HG03039 (cell line): ENCODE results near the gene CALD1.
A peak's percentile ranks its signal among the peaks of the same experiment; 100 is the strongest.

ENCODE experiments used
- ATAC-seq: cut with Tn5 transposase; IDR thresholded peaks from one replicate; pipeline ENCODE4 v1.9.1; 2021; ENCODE audit warnings: mild to moderate bottlenecking, moderate library complexity; ENCODE audit not compliant: unreplicated experiment

The CALD1 gene

DNA sequence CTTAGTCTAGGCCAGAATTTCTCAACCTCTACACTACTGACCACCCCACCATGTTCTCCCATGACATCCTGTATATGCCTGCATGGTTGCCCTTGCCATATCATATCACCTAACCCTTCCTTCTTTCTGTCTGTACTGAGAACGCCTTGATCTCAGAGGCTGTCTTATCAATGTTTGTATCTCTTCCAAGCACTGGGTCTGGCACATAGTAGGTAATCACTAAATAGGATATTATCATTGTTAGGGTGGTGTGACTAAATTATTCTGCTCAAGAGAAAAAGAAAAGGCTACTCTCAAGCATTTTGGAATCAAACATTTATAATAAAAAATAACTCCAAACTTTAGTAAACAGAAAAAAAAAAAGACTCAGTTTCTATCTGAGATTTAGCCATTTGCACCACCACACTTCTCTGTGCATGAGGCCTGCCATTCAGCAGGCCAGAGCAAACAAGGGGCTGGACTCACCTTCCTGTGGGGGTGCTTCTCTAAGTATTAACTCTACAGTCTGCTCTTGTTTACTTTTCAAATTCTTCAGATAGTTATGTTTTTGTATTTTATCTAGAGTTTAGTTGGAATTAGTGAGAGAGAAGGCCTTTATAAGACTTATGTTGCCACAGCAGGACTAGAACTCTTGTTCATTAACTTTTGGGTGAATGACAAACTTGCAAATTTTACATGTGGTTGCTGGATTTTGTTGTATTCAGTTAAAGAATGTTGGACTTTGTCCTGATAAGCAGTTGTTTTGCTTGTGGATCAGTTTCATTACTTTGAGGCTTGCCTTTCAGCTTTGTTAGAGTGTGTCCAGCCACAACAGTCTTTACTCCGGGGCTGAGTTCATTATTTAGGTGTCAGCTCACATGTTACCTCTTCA, 212.3 kb downstream of the CALD1 start:
- ATAC-seq, result no peak

DNA sequence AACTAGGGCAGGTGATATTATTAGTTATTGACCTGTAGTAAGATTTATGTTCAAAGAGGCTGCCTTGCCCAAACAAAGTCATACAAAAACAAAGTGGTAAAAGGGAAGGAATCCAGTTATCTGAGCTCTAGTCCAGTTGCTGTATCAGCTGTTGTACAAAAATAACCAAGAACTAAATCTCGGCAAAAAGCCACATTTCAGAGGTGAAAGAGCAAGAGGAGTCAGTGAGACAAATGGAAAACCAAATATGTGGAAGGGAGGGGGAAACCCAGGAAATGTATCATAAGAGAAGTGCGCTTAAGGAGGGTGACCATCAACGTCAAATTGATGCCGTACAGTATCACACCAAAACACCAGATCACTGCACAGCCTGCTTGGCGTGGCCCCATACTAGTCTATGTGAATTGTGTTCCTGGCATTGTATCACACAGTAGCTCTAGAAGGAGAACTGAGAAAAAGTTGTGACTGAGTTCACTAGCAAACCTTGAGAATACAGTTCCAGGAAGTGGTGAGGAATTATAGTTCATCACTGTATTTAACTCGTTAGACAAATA, 213.3 kb downstream of the CALD1 start:
- peak; percentile 56 for ATAC-seq

- no peak for ATAC-seq
Observed at GRCh38 chr7:134993877-134994456, 214.5 kb downstream of the CALD1 start.

DNA sequence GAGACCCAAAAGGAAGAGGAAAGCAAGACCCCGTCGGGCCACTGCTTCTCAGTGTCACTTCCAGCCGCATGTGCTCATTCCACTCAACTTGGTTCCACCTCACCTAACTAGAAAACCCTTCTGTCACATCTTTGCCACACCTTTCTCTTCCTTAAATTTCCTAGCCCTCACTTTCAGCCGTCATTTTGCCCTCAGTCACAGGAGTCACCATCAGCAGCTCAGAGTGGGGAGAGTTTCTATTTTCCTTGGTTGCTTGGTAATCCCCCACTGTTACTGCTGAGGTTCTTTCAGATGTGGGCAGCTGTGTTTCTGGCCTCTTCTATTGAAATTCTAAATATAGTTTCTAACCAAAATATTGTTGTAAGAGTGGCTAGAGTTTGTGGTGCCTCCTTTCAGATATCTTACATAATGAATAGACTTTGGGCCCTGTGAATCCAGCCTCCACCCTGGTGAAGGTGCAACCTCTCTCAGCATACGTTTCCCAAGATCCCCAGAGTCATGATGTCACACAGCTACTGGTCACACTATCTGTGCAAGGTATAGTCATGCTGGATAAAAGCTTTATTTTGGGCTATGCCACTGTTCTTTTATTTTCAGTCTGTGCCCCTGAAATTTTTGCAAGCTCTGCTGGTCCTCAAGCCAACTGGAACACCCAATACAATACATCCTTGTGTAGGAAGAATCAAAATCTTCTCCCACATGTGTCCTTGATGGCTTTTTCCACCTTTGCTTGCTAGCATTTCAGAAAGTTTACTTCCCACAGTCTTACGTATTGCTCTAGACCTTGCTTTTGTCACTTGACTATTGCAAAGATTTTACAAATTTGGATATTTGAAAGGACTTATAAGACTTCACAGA, 216.0 kb downstream of the CALD1 start:
- peak; percentile 54 for ATAC-seq

DNA sequence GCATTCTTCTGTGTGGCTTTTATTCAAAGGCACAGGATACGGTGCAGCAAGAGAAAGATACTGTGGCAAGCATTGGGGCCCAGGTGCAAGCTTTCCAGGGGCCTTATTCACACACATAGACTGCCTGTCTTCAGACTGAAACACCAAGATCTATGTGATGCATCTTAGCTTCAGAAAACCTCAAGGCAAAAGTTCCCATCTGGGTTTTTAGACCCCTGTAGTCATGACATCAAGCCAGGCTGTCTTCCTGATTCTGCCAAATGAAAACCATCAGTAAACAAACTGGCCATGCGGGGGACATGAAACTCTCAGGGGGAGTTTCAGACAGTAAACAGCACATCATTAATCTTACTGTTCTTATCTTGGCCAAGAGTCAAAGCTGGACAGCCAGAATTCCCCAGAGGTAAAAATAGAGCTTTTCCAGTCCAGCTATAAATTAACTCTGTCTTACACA, 216.7 kb downstream of the CALD1 start:
- ATAC-seq, result peak; percentile 41

DNA sequence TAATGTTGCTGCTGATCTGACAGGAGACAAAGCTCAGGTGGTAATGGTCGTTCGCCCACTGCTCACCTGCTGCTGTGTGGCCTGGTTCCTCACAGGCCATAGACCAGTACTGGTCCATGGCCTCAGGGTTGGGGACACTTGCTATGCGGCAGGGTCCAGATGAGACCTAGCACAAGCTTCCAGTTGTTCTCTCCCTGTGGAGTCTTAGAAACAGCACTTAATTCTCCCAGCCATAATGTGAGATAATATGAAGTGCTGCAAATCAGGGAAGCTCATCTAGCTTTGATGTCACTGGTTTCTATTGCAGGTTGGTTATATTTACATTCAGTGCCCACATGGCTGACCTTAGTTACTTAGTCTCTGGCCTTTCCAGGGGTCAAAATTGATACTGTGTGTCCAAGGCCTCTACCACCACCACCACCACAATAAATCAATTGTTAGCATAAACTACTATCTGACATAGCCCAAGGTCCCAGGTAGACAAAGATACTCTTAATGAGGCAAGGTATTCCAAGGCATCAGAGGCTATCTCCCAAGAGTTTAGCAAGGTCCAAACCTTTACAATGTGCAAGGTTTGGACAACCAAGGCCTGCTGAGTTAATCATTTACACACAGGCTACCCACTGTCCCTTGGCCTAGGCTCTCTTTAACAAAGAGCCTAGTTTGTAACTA, 217.9 kb downstream of the CALD1 start:
- ATAC-seq, result no peak

DNA sequence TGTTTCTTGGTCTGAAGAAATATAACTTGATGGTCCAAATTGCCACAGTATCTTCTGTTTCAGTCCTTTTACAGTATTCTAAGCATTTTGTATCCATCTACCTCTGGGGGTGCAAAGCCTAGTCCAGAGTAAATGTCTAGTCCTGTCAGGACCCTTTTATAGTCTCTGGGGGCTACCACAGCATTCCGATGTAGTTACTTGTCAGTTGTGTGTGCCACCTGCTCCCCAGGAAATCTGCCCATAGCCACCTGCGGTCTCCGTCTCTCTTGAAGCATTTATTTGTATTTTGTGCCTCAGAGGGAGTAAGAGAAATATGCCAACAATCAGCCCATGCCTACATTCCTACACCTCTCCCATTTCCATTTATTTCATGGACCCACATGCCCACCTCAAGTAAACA, 219.7 kb downstream of the CALD1 start:
- ATAC-seq, result no peak

- ATAC-seq, result no peak
Observed at GRCh38 chr7:135001390-135002165, 222.1 kb downstream of the CALD1 start.

GRCh38 chr7:135012229-135012628, 232.8 kb downstream of the CALD1 start:
- no peak for ATAC-seq
